ENCODE results near the gene CUZD1.

Gene CUZD1

DNA sequence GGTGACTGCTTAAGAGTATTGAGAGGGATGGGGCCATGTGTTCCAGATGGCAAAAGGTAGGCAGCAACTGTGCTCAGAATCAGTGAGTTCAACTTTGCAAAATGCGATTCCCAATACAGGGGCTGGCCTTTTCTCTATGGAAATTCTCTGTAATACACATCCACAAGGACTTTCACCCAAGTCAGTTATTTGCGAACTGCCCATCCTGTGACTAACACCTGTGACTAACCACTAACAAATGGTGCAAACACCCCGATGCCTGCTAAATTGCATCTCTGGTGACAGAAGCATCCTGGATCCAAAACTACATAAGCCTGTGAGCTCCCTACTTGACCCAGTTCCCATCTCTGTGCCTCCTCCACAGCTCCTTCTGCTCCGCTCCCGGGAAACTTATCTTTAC is 9.0 kb upstream of the CUZD1 start:
- no peak for DNase-seq

DNA sequence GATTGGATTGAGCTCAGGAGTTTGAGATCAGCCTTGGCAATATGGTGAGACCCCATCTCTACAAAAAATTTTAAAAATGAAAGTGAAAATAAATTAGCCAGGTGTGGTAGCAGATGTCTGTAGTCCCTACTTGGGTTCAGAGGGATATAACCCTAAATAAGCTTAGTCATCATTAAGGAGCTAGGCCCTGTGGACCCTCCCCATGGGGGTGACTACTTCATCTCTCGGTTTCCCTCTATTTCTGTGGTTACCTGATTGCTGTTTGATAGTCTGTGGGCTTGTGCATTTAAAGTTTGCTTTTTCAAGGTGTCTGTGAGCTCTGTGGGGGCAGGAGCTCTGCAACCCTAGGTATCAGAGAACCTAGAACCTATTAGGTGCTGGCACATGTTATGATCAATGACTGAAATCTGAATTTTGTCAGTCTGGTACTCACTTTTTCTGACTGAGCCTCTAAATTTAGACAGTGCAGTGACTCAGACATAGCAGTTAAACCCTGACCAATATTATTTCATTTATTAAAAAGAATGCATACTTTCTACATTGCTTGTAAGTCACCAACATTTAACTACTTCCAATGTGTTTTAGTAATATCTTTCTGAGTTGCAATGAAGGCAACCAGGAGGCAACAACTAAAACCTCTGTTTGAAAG is 8.1 kb upstream of the CUZD1 start:
- DNase-seq: no peak

DNA sequence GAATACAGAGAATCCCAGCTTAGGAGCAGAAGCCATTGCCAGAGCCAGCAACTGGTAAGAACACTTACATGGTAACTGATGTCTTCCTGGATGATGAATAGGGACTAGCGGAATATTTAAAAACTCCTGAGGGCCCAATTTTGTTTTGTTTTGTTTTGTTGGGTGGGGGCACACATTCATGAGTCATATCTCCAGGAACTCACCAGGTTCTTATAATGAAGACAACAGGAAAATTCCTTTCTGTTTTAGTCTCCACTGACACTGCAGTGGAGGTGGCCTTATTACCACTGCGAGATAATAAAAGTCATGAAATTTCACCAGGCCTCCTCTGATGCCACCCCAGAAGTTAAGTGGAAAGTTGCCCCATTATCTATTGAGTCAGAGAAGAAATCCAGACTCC is 6.6 kb upstream of the CUZD1 start:
- DNase-seq: no peak

DNA sequence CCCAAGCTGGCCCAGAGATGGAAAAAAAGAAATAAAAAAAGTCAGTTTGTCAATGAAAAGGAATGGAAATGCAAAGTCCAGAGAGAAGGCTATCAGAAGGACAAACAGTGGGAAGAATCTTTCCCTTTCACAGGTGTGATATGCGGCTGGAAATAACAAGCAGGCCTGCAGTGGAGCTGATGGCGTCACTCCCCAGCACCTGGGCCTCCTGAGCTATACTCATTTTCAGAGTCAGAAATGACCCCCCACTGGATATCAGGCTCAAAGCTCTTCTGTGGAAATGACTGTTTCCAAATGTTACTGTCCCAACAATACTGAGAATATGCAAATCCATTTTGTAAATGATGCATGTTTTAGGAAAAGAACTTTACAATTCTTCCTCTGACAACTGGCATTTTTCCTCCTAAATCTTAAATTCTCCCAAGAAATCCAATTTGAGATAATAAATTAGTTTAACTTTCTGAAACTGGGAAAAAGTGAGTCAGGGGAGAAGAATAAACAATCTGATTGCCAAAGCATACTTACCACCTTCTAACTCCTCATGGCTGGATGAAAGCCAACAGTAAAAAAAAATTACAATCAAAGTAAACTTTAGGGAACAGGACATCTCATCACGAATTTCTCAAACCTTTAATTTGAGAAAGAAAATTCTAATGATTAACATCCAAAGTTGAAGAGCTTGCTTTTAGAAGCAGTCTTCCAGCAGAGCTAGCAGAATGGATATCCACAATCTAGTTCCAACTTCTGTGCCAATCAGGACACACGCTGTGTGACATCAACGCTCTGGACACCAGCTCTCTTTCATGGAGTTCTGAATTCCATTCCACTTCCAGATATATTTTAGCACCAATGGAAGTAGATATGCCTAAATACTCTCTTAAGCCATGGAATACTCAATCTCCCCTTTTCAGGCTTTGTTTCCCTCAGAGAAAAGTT is 5.3 kb upstream of the CUZD1 start:
- no peak for DNase-seq

DNA sequence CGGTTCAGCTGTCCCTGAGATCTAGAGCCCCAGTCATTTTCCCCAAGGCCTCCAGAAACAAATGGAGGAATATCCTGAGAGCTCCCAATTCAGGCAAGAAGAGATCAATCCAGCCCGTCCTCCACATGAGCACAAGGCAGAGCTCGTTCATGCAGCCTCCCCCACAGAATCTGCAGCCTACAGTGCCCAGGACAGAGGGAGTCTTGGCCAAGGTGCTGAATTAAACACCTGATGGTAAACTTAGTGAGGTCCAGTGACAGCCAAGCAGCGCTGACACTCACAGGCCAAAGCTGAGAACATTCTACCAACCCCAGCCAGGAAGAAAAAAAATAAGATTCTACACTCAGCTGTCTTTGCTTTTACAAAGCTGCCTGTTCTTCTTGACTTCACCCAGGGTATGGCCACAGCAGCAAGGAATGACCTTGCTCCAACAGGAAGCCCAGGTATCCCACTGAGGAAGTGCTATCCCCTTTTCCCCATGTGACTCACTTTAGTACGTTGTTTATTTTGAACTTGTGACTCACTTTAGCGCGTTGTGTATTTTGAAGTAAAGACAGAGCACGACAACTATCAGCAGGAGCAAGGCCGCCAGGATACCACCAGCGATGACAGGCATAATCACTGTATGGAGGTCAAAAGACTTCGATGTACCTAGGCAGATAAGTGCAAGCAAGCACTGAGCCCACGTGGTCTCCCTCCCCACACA is 4.4 kb upstream of the CUZD1 start:
- DNase-seq: no peak

DNA sequence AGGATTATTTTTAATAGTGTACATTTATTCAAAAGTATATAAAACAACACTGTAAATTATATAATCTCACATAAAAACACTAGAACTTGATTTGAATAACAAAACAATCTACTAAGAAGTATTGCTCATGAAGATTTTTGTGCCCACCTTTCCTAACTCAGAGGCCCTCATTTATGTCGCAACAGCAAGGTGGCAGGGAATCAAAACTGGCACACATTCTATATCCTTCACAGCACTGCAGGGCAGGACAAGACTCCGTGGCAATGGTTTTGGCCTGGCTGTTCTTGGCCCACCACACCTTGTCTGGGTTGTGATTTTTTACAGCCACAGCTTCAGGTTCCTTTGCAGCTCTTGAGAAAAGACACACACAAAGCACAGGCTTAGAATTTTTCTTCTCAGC is 3.4 kb upstream of the CUZD1 start:
- DNase-seq: no peak

DNA sequence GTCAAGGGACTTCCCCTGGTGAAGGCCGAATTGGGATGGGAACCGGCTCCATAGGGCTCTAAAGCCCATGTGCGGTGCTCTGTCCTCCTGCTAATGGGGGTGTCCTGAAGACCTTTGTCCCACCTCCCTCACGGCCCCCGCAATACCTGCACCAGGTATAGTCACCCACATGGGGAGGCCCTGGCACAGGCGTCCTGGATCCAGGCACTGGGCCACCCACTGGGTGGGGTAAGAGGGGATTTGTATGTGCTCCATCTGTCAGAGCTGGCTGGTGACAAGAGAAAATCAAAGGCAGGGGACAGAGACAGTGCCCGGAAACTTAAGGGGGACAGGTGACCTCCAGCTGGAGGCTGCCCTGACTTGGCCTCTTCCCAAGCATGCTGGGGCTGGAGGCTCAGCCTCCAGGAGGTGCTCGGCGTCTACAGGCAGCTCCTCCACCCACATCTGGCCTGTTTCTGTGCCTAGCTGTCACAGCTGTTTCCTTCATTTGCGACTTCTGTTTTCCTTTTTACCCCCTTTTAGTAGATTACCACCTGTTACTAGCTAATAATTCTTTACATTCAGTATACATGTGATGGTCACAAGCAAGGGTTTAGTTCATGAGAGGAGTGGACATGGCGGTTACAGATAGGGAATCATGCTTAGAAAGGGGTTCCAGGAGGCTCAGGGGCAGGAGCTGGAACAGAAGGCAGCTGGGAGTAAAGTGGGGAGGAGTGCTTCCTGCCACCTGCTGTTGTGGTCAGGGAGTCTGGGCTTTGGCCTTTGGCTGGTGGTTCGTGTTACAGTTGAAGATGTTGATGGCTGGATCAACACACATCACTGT is 2.3 kb upstream of the CUZD1 start:
- DNase-seq: no peak

DNA sequence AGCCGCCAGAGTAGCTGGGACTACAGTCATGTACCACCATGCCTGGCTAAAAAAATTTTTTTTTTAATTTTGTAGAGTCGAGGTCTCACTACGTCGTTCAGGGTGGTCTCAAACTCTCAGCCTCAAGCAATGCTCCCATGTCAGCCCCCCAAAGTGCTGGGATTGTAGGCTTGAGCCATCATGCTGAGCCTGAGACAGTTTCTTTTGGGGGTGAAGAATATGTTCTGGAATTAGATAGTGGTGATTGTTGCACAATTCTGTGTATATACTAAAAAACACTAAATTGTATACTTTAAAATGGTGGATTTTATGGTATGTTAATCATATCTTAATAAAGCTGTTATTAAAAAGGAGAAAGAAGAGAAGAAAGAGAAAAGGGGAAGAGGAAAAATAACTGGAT is 1.5 kb downstream of the CUZD1 start:
- no peak for DNase-seq

DNA sequence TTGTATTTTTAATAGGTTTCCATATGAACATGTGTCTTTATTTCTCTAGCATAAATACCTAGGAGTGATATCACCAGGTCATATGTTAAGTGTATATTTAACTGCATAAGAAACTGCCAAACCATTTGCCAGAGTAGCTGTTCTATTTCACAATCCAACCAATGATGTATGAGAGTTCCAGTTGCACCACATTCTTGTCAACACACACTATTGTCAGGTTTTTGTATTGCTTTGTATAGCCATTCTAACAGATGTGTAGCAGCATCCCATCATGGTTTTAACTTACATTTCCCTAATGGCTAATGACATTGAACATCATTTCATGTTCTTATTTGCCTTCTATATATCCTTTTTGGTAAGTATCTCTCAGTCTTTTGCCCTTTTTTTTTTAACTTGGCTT is 4.1 kb downstream of the CUZD1 start:
- DNase-seq: no peak

DNA sequence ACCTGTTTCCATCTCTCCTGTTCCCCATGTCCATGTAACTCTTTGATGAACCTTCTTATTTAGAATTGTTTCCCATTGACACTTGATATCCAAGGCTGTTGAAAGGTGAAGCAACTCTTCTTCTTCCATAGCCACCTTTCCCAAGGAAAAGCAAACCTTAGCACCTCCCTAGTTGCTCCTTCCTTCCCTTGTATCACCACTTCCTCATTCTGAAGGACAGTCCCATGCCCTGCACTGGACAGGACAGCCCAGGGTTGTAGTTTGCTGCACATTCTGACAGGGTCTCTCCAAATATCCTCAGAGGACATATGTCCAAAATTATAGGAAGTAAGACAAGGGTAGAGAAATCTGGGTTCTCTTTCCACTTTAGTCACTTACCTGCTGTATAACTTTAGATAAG is 6.2 kb downstream of the CUZD1 start:
- no peak for DNase-seq

DNA sequence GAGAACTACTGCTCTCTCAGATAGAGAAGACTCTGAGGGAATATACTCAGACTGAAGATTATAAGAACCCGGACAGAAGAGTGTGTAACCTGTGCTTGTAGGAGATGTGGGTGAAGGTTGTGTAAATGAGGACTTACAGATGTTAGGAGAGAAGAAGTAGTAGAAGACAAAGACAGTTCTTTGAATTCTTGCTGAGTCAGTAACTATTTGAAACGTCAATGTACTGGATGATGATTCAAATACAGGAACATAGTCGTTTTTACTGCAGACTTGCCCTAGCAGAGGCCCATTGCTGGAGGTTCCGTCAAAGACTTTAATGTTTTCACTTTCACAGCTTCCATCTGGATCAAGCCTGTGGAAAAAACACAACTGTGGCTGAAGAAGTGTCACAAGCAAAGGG is 6.8 kb downstream of the CUZD1 start:
- no peak for DNase-seq

DNA sequence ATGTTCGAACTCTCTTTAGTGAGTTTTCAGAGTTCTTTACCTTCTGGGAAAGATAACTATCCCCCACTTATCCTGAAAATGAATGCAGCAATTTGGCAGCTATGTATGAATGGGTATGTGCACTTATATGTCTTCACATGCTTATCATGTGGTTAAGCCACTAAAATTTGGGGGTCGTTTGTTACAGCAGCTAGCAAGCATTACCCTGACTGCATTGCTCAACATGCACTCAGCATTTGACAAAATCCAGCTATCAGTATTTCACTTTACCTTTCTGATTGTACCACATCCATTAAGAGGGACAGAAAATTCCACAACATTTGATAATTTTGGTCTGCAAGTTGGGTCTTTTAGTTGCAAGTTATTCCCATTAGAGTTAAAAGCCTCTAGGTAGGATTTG is 9.7 kb downstream of the CUZD1 start:
- DNase-seq: no peak

DNA sequence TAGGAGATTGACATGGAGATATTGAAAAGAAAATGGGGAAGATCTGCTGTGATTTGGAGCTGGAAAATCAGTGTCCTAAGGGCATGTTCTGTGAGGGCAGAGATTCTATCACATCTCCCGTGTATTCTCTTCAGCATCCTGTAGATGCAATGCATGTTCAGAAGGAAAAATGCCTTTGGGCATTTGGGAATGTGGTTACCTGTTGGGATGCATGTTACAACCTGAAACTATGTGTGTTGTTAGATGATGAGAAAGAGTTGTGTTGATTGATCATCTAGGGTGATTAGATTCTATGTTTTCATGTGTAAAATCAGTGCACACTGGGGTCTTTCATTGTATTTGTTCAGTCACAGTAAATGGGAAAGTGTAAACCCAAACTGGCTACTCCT is 14.7 kb downstream of the CUZD1 start:
- no peak for DNase-seq

DNA sequence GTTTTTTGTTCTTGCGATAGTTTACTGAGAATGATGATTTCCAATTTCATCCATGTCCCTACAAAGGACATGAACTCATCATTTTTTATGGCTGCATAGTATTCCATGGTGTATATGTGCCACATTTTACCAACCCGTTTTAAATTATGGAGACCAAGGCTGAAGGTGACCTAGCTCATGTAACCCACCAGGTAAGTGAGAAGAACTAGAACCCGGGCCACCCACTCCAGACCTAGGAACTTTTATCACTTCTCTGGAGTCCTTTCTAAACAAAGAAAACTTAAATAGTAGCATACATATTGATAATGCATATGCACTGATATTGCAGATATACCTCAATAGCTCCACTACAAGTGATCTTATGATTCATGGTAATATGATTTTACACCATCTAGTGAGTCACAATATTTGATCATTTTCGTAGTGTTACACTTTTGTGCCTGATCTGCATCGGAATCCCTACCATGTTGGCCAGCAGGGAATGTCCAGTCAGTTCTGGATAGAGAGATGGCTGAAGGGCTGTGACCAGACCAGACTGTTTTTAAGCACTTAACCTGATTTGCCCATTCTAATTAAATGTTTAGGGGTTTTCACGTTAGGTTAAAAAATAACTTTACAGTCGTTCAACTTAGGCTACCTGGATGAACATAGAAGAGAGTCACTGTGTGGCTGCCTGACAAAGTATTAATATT is 15.2 kb downstream of the CUZD1 start:
- DNase-seq: no peak

DNA sequence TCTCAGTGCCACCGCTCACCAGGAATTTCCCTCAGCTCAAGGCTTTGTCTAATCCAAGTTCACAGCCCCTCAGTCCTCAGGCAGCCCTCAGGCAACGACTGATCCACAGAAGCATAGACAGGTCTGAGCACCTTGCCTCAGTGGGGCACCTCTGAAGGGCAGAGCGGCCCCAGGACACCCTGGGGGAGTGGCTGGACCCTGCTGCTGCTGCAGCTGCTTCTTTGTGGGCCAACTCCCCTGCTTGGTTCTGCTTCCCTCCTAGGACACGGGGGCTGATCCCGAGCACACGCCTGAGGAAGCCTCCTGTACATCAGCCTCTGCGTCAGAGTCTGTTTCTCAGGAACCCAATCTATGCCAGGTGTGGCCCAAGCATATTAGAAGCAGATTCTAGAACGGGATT is 16.2 kb downstream of the CUZD1 start:
- DNase-seq: no peak

DNA sequence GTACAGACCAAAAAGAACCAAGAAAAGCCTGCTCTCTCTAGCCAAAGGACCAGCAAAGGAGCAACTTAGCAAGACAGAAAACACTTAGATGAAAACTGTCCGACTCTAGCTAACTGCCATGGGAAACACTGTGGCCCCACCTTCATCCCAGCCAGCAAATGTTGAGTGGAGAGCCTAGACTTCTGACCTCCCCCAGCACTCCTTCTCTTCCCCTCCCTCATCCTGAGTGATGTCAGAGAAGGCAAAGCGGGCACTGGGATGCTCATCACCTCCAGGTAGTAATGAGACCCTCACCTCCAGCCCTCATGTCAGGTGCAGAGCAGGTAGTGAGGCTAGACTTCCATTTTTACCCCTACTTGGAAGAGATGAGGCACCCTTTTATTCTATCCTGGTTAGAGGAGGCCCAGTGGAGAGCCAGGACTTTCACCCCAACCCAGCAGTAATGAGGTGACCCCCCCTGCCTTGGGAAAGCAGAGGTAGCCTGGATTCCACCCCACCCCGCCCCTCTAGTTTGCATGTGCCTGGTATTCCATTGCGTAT is 16.9 kb downstream of the CUZD1 start:
- DNase-seq: no peak

DNA sequence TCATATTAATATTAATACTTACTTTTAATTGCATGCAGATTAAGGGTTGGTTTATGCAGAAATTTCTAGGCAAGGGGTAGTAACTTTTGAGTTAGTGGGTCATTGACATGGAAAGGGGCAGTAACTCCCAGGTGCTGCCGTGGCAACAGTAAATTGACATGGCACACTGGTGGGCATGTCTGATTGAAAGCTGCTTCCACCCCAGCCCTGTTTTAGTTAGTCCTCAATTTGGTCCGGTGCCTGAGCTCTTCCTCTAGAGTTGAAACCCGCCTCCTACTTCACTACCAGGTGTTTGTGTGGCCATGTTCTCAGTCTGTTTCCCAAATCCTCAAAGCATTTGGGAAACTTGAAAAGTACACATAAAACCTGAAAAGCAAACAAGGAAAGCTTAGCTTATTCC is 18.4 kb downstream of the CUZD1 start:
- DNase-seq: no peak

DNA sequence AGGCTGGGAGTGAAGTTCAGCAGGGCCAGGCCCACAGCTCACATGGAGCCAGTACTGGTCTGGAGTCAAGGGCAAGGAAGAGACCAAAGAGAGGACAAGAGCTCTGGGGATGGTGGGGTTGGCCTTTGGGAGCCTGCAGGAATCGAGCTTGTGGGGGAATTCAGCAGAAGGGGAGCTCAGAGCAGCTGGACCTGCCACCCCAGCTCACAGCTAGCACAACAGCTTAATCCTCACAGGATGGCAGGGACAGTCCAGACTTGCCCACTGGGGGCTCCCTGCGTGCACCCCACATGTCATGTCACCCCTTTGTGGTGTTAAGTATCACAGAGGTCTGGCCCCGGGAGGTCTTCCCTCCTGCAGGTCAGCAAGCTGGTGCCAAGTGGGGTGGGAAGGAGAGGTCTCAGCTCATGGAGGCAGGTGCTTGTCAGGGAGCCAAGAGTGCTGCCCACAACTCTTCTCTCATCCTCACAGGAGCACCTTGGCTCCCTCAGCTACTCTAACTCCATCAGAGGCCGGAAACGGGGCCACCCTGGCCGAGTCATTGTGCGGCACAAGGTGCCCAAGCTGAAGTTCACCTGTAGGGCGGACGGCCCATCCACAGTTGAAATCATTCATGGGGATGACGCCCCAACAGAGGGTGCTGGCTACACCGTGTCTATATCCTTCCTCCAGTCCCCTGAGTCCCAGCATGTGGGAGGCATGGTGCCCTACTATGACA is 22.5 kb downstream of the CUZD1 start:
- DNase-seq: no peak

DNA sequence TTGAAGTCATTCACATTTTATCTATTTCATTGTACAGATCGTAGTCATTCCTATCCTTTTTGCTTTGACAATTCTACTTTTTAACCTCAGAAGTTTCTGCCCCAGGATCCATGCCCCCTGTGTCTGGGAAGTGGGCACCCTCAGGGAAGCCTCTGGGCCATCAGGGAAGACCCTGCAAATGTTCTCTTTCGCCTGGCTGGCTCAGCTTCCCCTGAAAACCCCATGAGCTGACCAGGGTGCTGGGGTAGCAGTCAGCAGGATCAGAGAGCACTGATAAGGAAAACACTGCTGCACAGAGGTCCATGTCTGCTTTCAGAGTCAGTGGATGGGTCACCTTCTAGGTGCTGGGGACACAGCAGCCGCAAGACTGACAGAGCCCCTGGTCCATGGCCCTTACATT is 23.8 kb downstream of the CUZD1 start:
- no peak for DNase-seq

DNA sequence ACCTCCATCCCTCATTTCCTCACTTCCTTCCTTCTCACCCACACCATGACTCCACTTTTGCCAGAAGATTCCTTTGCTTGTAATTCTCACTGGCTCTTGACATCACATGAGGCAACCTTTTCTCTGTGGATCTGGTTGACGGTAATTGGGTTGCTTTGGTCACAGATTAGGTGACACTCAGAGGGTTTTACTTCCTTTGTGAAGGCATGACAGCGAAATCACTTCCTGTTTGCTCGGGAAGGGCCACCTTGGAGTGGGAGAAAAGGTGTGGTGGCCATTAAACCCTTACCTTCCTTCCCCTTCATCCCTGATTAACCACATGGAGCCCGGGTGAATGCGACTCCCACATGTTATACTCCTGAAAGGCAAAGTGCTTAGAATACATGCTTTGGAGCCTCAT is 30.2 kb downstream of the CUZD1 start:
- DNase-seq: no peak

DNA sequence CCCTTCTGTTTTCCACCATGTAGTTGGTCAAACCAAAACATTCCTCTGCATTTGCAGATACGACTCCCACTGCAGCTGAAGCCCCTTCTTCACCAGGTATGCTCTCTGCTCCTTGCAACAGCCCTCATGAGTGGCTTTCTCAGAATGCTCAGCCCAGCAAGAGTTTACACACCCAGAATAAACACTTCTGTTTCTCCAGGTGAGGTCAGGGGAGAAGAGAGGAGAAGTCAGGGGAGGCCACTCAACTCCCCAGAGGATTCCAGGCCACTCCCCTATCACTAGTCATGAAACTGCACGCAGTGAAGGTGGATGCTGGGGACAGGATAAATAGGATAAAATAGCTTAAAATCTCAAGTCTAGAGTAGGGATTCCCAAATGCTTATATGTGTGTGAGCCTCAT is 31.2 kb downstream of the CUZD1 start:
- no peak for DNase-seq

Measured in GOT3 (cell line).